NCI-H146 treated with DMSO at 0.1 percent for 48 hours (cell line): ENCODE data around the gene RPL10.

Source experiments
- DNase-seq: peaks from one replicate; lab custom pipeline; 2025; ENCODE audit not compliant: unreplicated experiment; lab: John Stamatoyannopoulos, UW

RPL10 gene

GRCh38 chrX:154397888-154398667, at the start of gene RPL10:
Gene RPL10 (plus strand): TSS chrX:154398377. CDS start chrX:154398520, 143 bp downstream.
- DNase-seq = peak; percentile 90

DNA sequence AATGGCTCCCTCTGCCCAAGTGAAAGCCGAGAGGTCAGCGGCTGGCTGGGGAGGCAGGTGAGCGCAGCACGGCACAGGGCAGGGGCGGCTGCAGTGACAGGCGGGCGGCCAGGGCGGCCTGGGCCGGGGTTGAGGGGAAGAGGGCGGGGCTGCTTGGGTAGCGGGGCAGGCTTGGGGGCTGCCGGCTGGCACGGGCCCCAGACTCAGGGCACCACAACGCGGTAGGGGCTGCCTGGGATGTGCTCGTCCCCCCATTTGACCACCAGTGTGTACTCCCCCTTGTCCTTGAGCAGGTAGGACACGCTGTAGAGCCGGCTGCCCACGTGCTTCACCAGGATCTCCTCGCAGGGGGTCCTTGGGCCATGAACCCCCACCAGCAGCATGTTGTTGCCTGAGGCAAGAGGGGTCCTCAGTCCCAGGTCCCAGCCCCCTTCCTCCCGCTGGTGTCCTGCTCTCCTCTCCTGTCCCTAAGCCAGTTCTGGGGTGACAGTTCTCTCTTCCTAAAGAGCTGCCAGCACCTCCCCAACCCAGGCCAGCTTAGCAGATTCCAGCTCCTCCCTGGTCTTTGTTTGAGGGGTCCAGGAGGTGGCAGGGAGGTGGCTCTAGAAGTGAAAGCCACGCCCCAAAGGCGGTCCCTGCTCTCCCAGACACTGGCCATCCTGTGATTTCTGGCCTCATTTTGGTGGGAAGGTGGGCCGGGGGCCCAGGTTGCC, 49.4 kb upstream of the RPL10 start:
- DNase-seq = no peak

DNA sequence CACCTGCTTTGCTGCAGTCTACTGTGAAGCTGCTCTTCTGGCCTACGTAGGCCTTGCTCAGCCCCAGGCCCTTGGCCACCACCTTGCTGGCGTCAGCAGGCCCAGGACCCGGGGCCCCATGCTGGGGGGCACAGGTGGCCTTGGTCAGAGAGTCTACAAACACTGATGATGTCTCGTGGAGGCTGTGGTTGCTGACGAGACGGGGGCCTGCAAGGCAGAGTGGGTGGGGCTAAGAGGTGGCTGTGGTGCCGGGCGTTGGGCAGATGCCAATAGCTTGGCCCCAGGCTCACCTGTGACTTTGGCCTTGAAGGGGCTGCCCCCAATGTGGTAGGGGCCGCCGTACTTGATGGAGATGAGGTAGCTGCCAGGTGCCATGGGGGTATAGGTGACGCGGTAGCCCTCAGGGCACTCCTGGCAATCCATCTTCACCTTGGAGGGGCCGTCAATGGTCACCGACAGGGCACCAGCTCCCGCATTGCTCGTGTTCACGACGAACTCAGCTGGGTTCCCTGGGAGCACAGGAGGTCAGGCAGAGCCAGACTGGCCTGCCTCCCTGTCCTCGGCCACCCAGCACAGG, 48.7 kb upstream of the RPL10 start:
- DNase-seq = no peak

GRCh38 chrX:154349979-154350378, 48.2 kb upstream of the RPL10 start:
- DNase-seq = no peak

- no peak for DNase-seq
These were observed 47.6 kb upstream of the RPL10 start for GRCh38 chrX:154350429-154351182.

DNA sequence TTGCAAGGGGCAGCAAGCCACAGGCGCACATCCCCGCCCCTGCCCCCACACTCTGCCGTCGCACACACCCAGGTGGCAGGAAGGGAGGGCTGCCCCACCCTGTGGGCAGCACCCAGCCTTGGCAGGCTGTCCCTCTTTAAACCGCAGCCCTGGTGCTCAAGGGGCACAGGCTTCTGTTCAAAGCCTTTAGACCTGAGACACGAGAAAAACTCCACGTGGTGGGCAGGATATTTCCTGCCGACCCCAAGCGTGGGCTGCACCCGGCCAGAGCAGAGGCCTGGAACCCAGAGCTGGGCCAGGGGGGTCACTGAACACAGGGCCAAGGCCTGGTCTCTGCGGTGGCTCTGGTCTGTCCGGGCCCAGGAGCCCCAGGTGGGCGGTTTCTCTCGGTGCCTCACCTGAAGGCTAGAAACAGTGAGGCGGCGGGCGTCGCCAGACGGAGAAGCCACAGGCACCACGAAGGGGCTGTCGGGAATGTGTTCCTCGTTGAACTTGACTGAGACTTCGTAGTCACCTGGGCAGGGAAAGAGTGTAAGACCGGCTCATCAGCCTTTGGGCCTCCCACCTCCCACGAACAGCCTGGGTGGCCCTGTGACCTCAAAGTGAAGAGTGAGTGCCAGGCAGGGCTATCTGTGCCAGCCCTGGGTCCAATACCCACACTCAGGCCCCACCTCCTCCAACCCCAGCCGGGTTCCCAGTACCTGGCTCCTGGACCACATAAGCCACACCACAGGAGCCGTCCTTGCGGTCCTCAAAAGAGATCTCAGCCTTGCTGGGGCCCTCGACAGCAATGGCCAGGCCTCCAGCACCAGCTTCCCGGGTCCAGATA, 46.8 kb upstream of the RPL10 start:
- DNase-seq = no peak

DNA sequence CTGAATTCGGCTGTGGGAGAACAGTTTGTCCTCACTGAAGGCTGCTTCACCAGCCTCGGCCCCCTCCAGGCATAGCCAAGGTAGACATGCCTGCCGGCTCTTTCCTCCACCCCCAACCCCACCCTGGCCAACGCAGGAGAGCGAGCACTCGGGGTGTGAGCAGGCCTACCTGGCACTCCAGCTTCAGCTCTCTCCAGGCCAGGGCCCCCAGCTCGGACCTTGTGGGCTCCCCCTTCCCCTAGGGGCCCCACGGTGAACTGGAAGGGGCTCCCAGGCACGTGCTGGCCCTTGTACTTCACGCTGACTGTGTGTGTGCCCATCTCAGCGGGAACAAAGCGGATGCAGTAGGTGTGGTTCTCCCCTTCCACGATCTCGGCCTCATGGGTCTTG, 46.2 kb upstream of the RPL10 start:
- no peak for DNase-seq

- DNase-seq = no peak
These were observed 45.7 kb upstream of the RPL10 start for GRCh38 chrX:154352466-154352865.

GRCh38 chrX:154353172-154353843, 44.9 kb upstream of the RPL10 start:
- no peak for DNase-seq

GRCh38 chrX:154354013-154354412, 44.2 kb upstream of the RPL10 start:
- no peak for DNase-seq

DNA sequence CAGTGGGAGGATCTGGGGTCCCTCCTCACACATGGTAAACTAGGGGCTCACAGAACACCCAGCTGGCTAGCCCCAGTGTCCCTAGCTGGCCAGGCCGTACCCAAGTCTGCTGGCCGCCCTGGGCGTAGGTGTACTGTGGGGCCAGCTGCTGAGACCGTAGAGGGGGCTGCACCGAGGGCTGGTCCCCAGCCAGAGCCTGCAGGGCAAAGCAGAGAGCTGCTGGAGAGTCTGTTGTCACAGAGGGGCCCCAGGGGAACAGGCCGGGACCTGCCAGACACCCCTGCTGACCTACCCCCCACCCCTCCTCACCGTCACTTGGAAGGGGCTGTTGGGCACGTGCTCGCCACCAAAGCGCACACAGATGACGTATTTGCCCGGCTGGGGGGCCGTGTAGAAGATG, 43.7 kb upstream of the RPL10 start:
- DNase-seq = no peak

DNA sequence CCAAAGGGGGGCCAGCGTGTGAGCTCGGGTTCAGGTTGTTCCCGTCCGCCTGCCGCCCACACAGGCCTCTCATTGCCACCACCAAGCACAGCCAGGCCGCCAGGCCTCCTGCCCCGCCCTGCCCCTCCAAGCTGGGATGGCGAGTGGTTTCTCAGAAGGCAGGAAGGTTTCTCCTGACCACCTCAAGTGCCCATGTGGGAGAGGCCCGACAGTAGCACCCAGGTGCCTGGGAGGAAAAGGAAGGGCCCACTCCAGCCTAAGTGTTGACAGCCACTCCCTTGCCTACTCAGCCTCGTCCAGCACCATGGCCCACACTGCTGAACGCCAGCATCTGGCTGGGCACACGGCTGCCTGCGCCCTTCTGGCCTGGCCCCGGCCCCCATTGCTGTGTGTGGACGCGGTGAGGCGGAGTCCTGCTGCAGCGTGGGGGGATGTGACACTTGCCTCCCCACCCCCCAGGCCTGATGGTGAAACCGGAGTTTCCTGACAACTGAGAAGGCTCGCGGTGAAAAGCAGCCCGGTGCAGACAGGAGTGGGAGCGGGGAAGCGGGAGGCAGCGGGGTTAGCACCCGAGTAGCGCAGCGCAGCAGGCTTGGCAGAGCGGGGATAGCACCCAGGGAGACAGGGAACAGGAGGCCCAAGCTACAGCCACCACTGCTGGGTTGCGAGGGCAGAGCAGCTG, 42.9 kb upstream of the RPL10 start:
- no peak for DNase-seq

DNA sequence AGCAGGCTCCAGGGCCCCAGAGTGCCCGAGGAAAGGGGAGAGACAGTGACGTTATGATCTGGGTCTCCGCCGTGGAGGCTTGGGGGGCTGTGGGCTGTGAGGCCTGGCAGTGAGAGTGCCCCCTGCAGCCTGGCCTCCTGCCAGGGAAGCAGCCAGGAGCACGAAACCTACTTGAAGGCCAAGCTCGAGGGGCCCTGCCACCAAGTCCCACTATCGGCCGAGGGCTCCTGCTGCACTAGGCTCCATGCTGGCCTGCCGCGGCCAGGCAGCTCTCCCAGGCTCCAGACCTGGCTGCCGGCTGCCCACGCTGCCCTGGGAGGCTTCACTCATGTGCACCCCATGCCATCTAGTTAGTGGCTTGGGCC, 42.4 kb upstream of the RPL10 start:
- DNase-seq = no peak

- DNase-seq = no peak
These were observed 41.6 kb upstream of the RPL10 start for GRCh38 chrX:154356596-154356995.

- DNase-seq = no peak
These were observed 41.0 kb upstream of the RPL10 start for GRCh38 chrX:154357205-154357604.

DNA sequence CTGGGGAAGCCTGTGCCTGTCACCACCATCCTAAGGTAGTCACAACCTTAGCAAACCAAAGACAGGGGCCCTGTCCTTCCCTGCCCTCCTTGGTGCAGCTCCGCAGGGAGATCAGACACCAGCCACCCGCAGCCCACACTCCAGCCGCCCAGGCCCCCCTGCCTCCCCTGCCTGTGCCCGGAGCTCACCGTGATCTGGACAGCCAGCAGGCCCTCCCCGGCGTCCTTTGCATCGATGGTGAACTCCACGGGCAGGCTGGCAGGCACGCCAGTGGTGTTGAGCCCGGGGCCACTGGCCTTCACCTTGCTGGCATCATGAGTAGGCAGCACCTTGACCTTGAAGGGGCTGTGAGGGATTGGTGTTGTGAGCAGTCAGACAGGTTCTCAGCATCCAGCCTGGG, 40.2 kb upstream of the RPL10 start:
- DNase-seq = no peak

- DNase-seq = no peak
These were observed 39.3 kb upstream of the RPL10 start for GRCh38 chrX:154358829-154359228.

DNA sequence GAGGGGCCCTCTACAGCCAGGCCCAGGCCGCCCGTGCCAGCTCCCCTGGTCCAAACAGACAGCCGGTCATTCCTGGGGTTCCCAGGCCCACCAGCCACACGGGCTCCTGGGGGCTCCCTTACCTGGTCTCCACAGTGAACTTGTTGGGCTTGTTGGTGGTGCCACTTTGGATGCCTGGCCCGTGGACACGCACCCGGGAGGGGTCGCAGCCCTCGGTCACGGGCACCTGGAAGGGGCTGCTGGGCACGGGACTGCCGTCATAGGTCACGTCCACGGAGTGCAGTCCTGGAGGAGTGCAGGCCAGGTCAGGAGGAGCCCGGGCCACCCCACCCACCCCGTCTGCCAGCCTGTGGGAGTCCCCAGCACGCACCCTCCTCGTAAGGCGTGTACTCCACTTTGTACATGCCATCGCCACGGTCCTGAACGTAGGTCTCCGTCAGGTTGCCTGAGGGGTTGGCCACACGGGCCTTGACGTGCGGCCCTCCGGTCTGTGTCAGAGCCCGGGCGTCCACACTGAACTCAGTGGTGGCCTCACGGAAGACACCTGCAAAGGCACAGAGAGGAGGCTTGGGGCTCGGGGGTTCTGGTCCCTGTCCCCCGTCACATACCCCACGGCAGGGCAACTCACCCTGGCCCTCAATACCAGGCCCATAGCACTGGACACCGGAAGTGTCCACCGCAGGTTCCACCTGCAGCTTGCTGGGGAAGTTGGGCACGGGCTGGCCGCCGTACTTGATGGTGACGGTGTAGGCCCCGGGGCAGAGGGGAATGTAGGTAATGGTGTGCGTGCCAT, 38.6 kb upstream of the RPL10 start:
- DNase-seq = no peak
